NCI-H510A treated with DMSO at 0.1 percent for 48 hours (cell line): ENCODE results near the gene INSYN1.
"Not testable (repeated sequence)": the region's sequence is repeated elsewhere in the genome, so short reads cannot be mapped to it uniquely, and the experiment has no call there.

Experiments used
- DNase-seq: peaks from one replicate; lab custom pipeline; 2025; lab: John Stamatoyannopoulos, UW

Gene INSYN1

GRCh38 chr15:73749971-73750370, 3.2 kb downstream of the INSYN1 start:
- no peak for DNase-seq

GRCh38 chr15:73749533-73749932, 3.6 kb downstream of the INSYN1 start:
- DNase-seq: no peak

GRCh38 chr15:73748730-73749129, 4.4 kb downstream of the INSYN1 start:
- DNase-seq: no peak

GRCh38 chr15:73747847-73748590, 5.1 kb downstream of the INSYN1 start:
- no peak for DNase-seq

- no peak for DNase-seq
Measured at GRCh38 chr15:73746883-73747282, 6.3 kb downstream of the INSYN1 start.

- no peak for DNase-seq
Measured at GRCh38 chr15:73746261-73746660, 6.9 kb downstream of the INSYN1 start.

- DNase-seq: no peak
Measured at GRCh38 chr15:73745073-73745472, 8.1 kb downstream of the INSYN1 start.

- no peak for DNase-seq
Measured at GRCh38 chr15:73744293-73744692, 8.9 kb downstream of the INSYN1 start.

GRCh38 chr15:73741321-73741836, 11.8 kb downstream of the INSYN1 start:
- no peak for DNase-seq

- no peak for DNase-seq
Measured at GRCh38 chr15:73740152-73741048, 12.8 kb downstream of the INSYN1 start.

- no peak for DNase-seq
Measured at GRCh38 chr15:73737535-73737934, 15.6 kb downstream of the INSYN1 start.

- DNase-seq: no peak
Measured at GRCh38 chr15:73732930-73733329, 20.2 kb downstream of the INSYN1 start.

GRCh38 chr15:73732051-73732450, 21.1 kb downstream of the INSYN1 start:
- DNase-seq: not testable (repeated sequence)

- no peak for DNase-seq
Measured at GRCh38 chr15:73727330-73727976, 25.7 kb downstream of the INSYN1 start.

- DNase-seq: no peak
Measured at GRCh38 chr15:73724212-73724611, 28.9 kb downstream of the INSYN1 start.

GRCh38 chr15:73723191-73723590, 30.0 kb downstream of the INSYN1 start:
- no peak for DNase-seq

- DNase-seq: no peak
Measured at GRCh38 chr15:73722425-73722824, 30.7 kb downstream of the INSYN1 start.

GRCh38 chr15:73718694-73719093, 34.5 kb downstream of the INSYN1 start:
- DNase-seq: no peak

- no peak for DNase-seq
Measured at GRCh38 chr15:73717802-73718201, 35.3 kb downstream of the INSYN1 start.

- no peak for DNase-seq
Measured at GRCh38 chr15:73717206-73717605, 35.9 kb downstream of the INSYN1 start.

- DNase-seq: peak; percentile 2
Measured at GRCh38 chr15:73716417-73716816, 36.7 kb downstream of the INSYN1 start.

GRCh38 chr15:73715417-73715816, 37.7 kb downstream of the INSYN1 start:
- DNase-seq: no peak
